H1 (cell line): ENCODE results near the gene PRKCH. TPM values are rescaled to one million over a fixed set of nuclear protein-coding genes. Genes with fewer than 3 reads are reported as not detected.

Experiments
- CTCF ChIA-PET: fragments of 300-600 bp; sonication (Branson Sonifier 250); formaldehyde crosslinking; loops from one replicate; lab custom pipeline; 2021; ENCODE audit not compliant: partially characterized antibody; lab: Charles Lee
- POLR2A ChIA-PET: fragments of 300-600 bp; sonication (Branson Sonifier 250); formaldehyde crosslinking; loops from one replicate; lab custom pipeline; 2021; ENCODE audit warnings: inconsistent platforms; ENCODE audit not compliant: partially characterized antibody; lab: Charles Lee
- DNase-seq, 2 experiments: peaks; one replicate each; pipeline versions ENCODE4 v3.0.0 to v3.0.0-alpha.2; 2010 to 2022; ENCODE audit warnings: low spot score in 2 of 2, low read depth in 1 of 2, mixed read lengths in 1 of 2
- FAIRE-seq: peaks from 2 replicates; lab custom pipeline; 2011; peaks lifted over from hg19 to GRCh38; lab: Jason Lieb, UNC
- H2AFZ ChIP-seq: 2 replicates; pipeline ENCODE4 v1.8.1; 2012; ENCODE audit warnings: low read length, inconsistent platforms
- H2AK5ac ChIP-seq: 2 replicates; pipeline ENCODE4 v1.6.1; 2013; ENCODE audit warnings: low read depth, low read length
- H2BK120ac ChIP-seq: replicated peaks from 2 replicates; pipeline ENCODE3; 2013; ENCODE audit warnings: low read depth, low read length, inconsistent platforms
- H2BK12ac ChIP-seq: 2 replicates; pipeline ENCODE4 v1.6.1; 2013; ENCODE audit warnings: low read depth, low read length
- H2BK15ac ChIP-seq: 2 replicates; pipeline ENCODE4 v1.6.1; 2013; ENCODE audit warnings: low read length
- H2BK20ac ChIP-seq: 2 replicates; pipeline ENCODE4 v1.6.1; 2013; ENCODE audit warnings: low read length
- H2BK5ac ChIP-seq: 2 replicates; pipeline ENCODE4 v1.6.1; 2013; ENCODE audit warnings: low read depth, low read length
- H3K14ac ChIP-seq: 2 replicates; pipeline ENCODE4 v1.6.1; 2013; ENCODE audit warnings: inconsistent platforms; ENCODE audit not compliant: insufficient read length
- H3K18ac ChIP-seq: 2 replicates; pipeline ENCODE4 v1.6.1; 2013; ENCODE audit warnings: low read length; ENCODE audit errors: extremely low read depth
- H3K23ac ChIP-seq: 2 replicates; pipeline ENCODE4 v1.6.1; 2013; ENCODE audit warnings: inconsistent platforms; ENCODE audit not compliant: insufficient read length
- H3K23me2 ChIP-seq: 2 replicates; pipeline ENCODE4 v1.6.1; 2013; ENCODE audit warnings: low read depth, low read length
- H3K27ac ChIP-seq: 2 replicates; pipeline ENCODE4 v1.6.1; 2011; ENCODE audit warnings: low read depth, low read length, inconsistent platforms
- H3K27me3 ChIP-seq, 4 experiments: replicated peaks in 1 of 4; 1 replicate in 1 of 4; 2 replicates in 3 of 4; pipeline versions ENCODE4 v1.6.1 to v1.8.1; 2011 to 2013; ENCODE audit warnings: low read length in 3 of 4, mild to moderate bottlenecking in 3 of 4, inconsistent platforms in 2 of 4, mixed read lengths in 2 of 4, moderate library complexity in 1 of 4; ENCODE audit not compliant: control insufficient read depth in 3 of 4, insufficient read depth in 3 of 4; ENCODE audit errors: extremely low read depth in 1 of 4
- H3K36me3 ChIP-seq, 4 experiments: 2 replicates each; pipeline versions ENCODE4 v1.6.1 to v1.8.1; 2011 to 2013; ENCODE audit warnings: mild to moderate bottlenecking in 4 of 4, low read length in 3 of 4, moderate library complexity in 2 of 4, control low read depth in 1 of 4, inconsistent platforms in 1 of 4; ENCODE audit not compliant: insufficient read depth in 4 of 4, control insufficient read depth in 2 of 4
- H3K4ac ChIP-seq: replicated peaks from 2 replicates; pipeline ENCODE3; 2013; ENCODE audit warnings: low read length, low read depth, mixed read lengths, inconsistent platforms; ENCODE audit not compliant: insufficient read length
- H3K4me1 ChIP-seq, 4 experiments: replicated peaks in 1 of 4; 1 replicate in 1 of 4; 2 replicates in 3 of 4; pipeline versions ENCODE4 v1.6.1 to v1.8.1; 2011 to 2013; ENCODE audit warnings: low read length in 3 of 4, inconsistent platforms in 2 of 4, mixed read lengths in 1 of 4; ENCODE audit not compliant: insufficient read depth in 4 of 4, control insufficient read depth in 3 of 4
- H3K4me2 ChIP-seq, 2 experiments: 2 replicates each; pipeline versions ENCODE4 v1.6.1 to v1.8.1; 2011 to 2013; ENCODE audit warnings: low read depth in 2 of 2, low read length in 2 of 2, control low read depth in 1 of 2, inconsistent platforms in 1 of 2, mild to moderate bottlenecking in 1 of 2; ENCODE audit not compliant: insufficient read depth in 1 of 2
- H3K4me3 ChIP-seq, 4 experiments: fragments of 200-600, 300-600 bp in 1 of 4; sonication (generic), shearing (Covaris generic), sonication (Bioruptor Twin) in 1 of 4; 2 replicates each; pipeline versions ENCODE4 v1.5.1 to v1.8.1; 2011 to 2016; ENCODE audit warnings: low read length in 4 of 4, low read depth in 3 of 4, control low read depth in 2 of 4, inconsistent platforms in 2 of 4, mild to moderate bottlenecking in 2 of 4, mixed read lengths in 1 of 4, moderate library complexity in 1 of 4; ENCODE audit not compliant: insufficient read depth in 2 of 4; ENCODE audit errors: extremely low read depth in 1 of 4
- H3K56ac ChIP-seq: replicated peaks from 2 replicates; pipeline ENCODE3; 2013; ENCODE audit warnings: low read depth, mild to moderate bottlenecking, mixed read lengths, low read length, inconsistent platforms; ENCODE audit not compliant: insufficient read length
- H3K79me1 ChIP-seq: 2 replicates; pipeline ENCODE4 v1.6.1; 2013; ENCODE audit warnings: low read depth, low read length, control low read depth
- H3K79me2 ChIP-seq, 2 experiments: 2 replicates each; pipeline versions ENCODE4 v1.6.1 to v1.8.1; 2012 to 2013; ENCODE audit warnings: low read length in 2 of 2, mild to moderate bottlenecking in 2 of 2, inconsistent platforms in 1 of 2; ENCODE audit not compliant: insufficient read depth in 2 of 2, control insufficient read depth in 1 of 2
- H3K9ac ChIP-seq, 4 experiments: replicated peaks in 1 of 4; 1 replicate in 1 of 4; 2 replicates in 3 of 4; pipeline versions ENCODE4 v1.6.1 to v1.8.1; 2011 to 2013; ENCODE audit warnings: low read depth in 3 of 4, low read length in 3 of 4, control low read depth in 2 of 4, mild to moderate bottlenecking in 2 of 4, moderate library complexity in 2 of 4, inconsistent platforms in 1 of 4; ENCODE audit errors: extremely low read depth in 1 of 4
- H3K9me3 ChIP-seq, 2 experiments: 2 replicates each; pipeline versions ENCODE4 v1.6.1 to v1.8.1; 2012 to 2013; ENCODE audit warnings: mild to moderate bottlenecking in 2 of 2, moderate library complexity in 2 of 2, control low read depth in 1 of 2, inconsistent platforms in 1 of 2, low read depth in 1 of 2, low read length in 1 of 2, mixed read lengths in 1 of 2; ENCODE audit not compliant: insufficient read depth in 2 of 2
- H4K20me1 ChIP-seq, 2 experiments: replicated peaks in 1 of 2; 2 replicates each; pipeline versions ENCODE3 to v1.8.1; 2011 to 2013; ENCODE audit warnings: inconsistent platforms in 2 of 2, low read length in 2 of 2, mild to moderate bottlenecking in 1 of 2; ENCODE audit not compliant: insufficient read depth in 2 of 2, control insufficient read depth in 1 of 2
- H4K5ac ChIP-seq: 2 replicates; pipeline ENCODE4 v1.6.1; 2013; ENCODE audit warnings: low read length, low read depth, mixed read lengths, inconsistent platforms; ENCODE audit not compliant: insufficient read length
- H4K8ac ChIP-seq: 2 replicates; pipeline ENCODE4 v1.8.0; 2013; ENCODE audit warnings: mild to moderate bottlenecking, moderate library complexity, low read length, inconsistent platforms; ENCODE audit not compliant: insufficient read depth; ENCODE audit errors: extremely low read depth
- H4K91ac ChIP-seq: replicated peaks from 2 replicates; pipeline ENCODE3; 2013; ENCODE audit warnings: low read length, mixed read lengths, inconsistent platforms; ENCODE audit not compliant: insufficient read length
- ASH2L ChIP-seq: fragments of 200-600, 300-600 bp; sonication (generic); IDR thresholded peaks from one replicate; pipeline ENCODE4 v1.7.1; 2017; ENCODE audit warnings: low read length
- BRCA1 ChIP-seq: IDR thresholded peaks from 2 replicates; pipeline ENCODE4 v1.6.1; 2012; ENCODE audit warnings: low read depth, low read length, improper control_type of control experiment
- CTBP2 ChIP-seq: IDR thresholded peaks from 2 replicates; pipeline ENCODE4 v1.7.0; 2011; ENCODE audit warnings: borderline replicate concordance, mild to moderate bottlenecking, moderate library complexity, mixed read lengths, low read length; ENCODE audit not compliant: insufficient read depth, insufficient read length
- CTCF ChIP-seq, 3 experiments: IDR thresholded peaks; 1 replicate in 2 of 3; 2 replicates in 1 of 3; pipeline versions ENCODE4 v1.5.1 to v1.6.1; 2011; ENCODE audit warnings: low read length in 3 of 3, mild to moderate bottlenecking in 3 of 3, inconsistent platforms in 2 of 3, low read depth in 1 of 3, moderate library complexity in 1 of 3; ENCODE audit not compliant: insufficient read depth in 1 of 3; ENCODE audit errors: control extremely low read depth in 1 of 3
- FOSL1 ChIP-seq: IDR thresholded peaks from 2 replicates; pipeline ENCODE4 v1.6.1; 2011; ENCODE audit warnings: mild to moderate bottlenecking, low read depth, low read length, moderate library complexity; ENCODE audit not compliant: insufficient read depth
- MAX ChIP-seq: IDR thresholded peaks from 2 replicates; pipeline ENCODE4 v1.6.1; 2012; ENCODE audit warnings: inconsistent platforms
- SP4 ChIP-seq: IDR thresholded peaks from 2 replicates; pipeline ENCODE4 v1.6.1; 2012; ENCODE audit warnings: low read length, inconsistent platforms
- TAF7 ChIP-seq: optimal IDR thresholded peaks from 2 replicates; pipeline ENCODE3; 2011; ENCODE audit warnings: low read depth, mild to moderate bottlenecking, inconsistent platforms, low read length, moderate library complexity, borderline replicate concordance
- USF2 ChIP-seq: IDR thresholded peaks from 2 replicates; pipeline ENCODE4 v1.6.1; 2011; ENCODE audit warnings: low read length, improper control_type of control experiment
- WGBS, 2 experiments: shearing (Covaris generic) in 1 of 2; methylation state at CpG; one replicate each; pipeline versions ENCODE4 v1.1.6 to v1.1.7; 2013 to 2015; ENCODE audit warnings: low lambda C conversion rate in 2 of 2, mixed read lengths in 2 of 2, inconsistent platforms in 1 of 2, low coverage in 1 of 2, missing lambda C conversion rate in 1 of 2; ENCODE audit not compliant: insufficient replicate concordance in 2 of 2, insufficient coverage in 1 of 2, insufficient read length in 1 of 2; ENCODE audit errors: extremely low coverage in 1 of 2, missing lambda C conversion rate in 1 of 2; 5-methylcytosine and 5-hydroxymethylcytosine counted together
- polyA plus RNA-seq, 7 experiments: library from polyadenylated mRNA; depleted of rRNA in 3 of 7; stranded (reverse) in 5 of 7; unstranded in 2 of 7; fragments of >200 nt in 5 of 7; fragments of 200-250 nt in 2 of 7; gene quantifications; 1 replicate in 5 of 7; 2 replicates in 1 of 7; 4 replicates in 1 of 7; pipeline versions ENCODE4 v1.2.1 to v1.2.3, GENCODE V29; 2011 to 2013; ENCODE audit warnings: missing spikeins in 2 of 7, mixed read lengths in 2 of 7
- total RNA-seq: library from RNA; stranded (reverse); fragmentation: NEBNext Ultra II Directional; extraction: Animal tissue kit (Norgen Biotek cat#: 25700); gene quantifications from 2 replicates; pipeline ENCODE4 v1.2.1, GENCODE V29; 2021

PRKCH gene
- total and polyA plus RNA-seq, 2 of the 8 experiments (the other 6 are each of a cell fraction or from before 2014, with no cell fraction given): 6.4 to 7.0 TPM

GRCh38 chr14:61559641-61560201 lies 238.3 kb downstream of the PRKCH start:
- Histone ChIP-seq H3K56ac (no peak overlapping the region), H3K4me3 (no peak overlapping the region), H2BK5ac (no peak overlapping the region), H4K5ac (no peak overlapping the region), H3K9ac (no peak overlapping the region), H4K20me1 (no peaks in the 10 kb centered on the region), H3K36me3 (no peaks in the 10 kb centered on the region), H4K8ac (no peak overlapping the region), H2BK15ac (no peak overlapping the region), H3K4ac (no peak overlapping the region), H3K27me3 (no peaks in the 10 kb centered on the region; a peak in 1 of 7 replicates), H3K4me2 (no peak overlapping the region), H3K4me1 (peaks cover 0 to 9% (median 6%) of the 10 kb centered on the region in 4 experiments; a peak in 5 of 7 replicates), H3K27ac (no peak overlapping the region), H3K79me1 (no peaks in the 10 kb centered on the region; the same call in 1 of the 2 replicates), H2BK12ac (no peak overlapping the region), H3K9me3 (no peaks in the 10 kb centered on the region), H3K23ac (no peak overlapping the region), H2AFZ (no peak overlapping the region), H3K79me2 (no peaks in the 10 kb centered on the region), H3K14ac (no peak overlapping the region), H2AK5ac (no peak overlapping the region), H2BK20ac (no peak overlapping the region), H2BK120ac (no peak overlapping the region), H4K91ac (no peak overlapping the region), H3K18ac (no peak overlapping the region), H3K23me2 (no peaks in the 10 kb centered on the region)
- 92% methylated on average over 14 of the region's 14 CpGs; no CpG with 5 or more reads in 1 of the 2 experiments for WGBS, 2 experiments
- POLR2A ChIA-PET: interaction anchor here (0.7 to 0.9 kb wide), 2 partner anchors 58 to 182 kb away, joined by 3 read pairs; no protein-coding TSS in a partner anchor
- FAIRE-seq: no peak
- DNase-seq: no peak
- CTCF ChIA-PET: interaction anchor here (0.6 to 4.4 kb wide), 17 partner anchors 8 to 172 kb away, joined by 3 to 22 read pairs (median 4); no protein-coding TSS in a partner anchor
- no peak for TF ChIP-seq SP4
- no peak for TF ChIP-seq BRCA1
- peak in 1 of 3 experiments; percentile 3; a peak in 1 of 4 replicates for TF ChIP-seq CTCF (IDR thresholded peaks at IDR 0.05; ENCODE audit: control extremely low read depth in 1 of 3, insufficient read depth in 1 of 3, low read depth in 1 of 3, low read length in 3 of 3)
- no peak for TF ChIP-seq CTBP2
- TF ChIP-seq TAF7: no peak
- TF ChIP-seq FOSL1: no peak
- no peak for TF ChIP-seq MAX
- TF ChIP-seq USF2: peak; percentile 75
- TF ChIP-seq ASH2L: no peak
